ENCODE measurements around the gene TLE4. TPM values are rescaled to one million over a fixed set of nuclear protein-coding genes. Genes with fewer than 3 reads are reported as not detected.

Gene TLE4
- total and polyA plus RNA-seq, 2 of the 13 experiments (the other 11 are each of a cell fraction or from before 2014, with no cell fraction given) = 2.0 to 2.3 TPM

DNA sequence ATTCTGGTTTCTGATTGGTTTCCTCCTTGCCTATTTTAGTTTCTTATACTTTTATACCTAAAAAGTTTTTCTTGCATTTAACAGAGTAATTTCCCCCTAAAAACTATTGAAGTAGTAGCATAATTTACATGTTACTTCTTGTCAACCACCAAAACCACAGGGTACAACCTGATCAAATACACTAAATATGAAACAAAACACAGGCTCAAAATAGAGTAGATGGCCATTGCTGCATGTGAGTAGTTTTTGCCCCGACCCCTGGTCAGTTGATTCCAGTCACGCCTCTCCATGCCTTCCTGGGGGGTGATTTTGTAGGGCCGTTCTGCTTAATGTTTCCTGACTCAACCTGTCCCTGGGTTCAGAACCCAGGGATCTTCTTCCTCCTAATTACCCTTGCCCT lies 101.8 kb downstream of the TLE4 start (continued):
- TF ChIP-seq, protein P1, sequence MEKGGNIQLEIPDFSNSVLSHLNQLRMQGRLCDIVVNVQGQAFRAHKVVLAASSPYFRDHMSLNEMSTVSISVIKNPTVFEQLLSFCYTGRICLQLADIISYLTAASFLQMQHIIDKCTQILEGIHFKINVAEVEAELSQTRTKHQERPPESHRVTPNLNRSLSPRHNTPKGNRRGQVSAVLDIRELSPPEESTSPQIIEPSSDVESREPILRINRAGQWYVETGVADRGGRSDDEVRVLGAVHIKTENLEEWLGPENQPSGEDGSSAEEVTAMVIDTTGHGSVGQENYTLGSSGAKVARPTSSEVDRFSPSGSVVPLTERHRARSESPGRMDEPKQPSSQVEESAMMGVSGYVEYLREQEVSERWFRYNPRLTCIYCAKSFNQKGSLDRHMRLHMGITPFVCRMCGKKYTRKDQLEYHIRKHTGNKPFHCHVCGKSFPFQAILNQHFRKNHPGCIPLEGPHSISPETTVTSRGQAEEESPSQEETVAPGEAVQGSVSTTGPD (CRISPR knock-in tag; IDR thresholded peaks at IDR 0.05) = no peak
- TF ChIP-seq RBAK (CRISPR knock-in tag; IDR thresholded peaks at IDR 0.05) (no peak), ZNF235 (CRISPR knock-in tag; IDR thresholded peaks at IDR 0.05; ENCODE audit: borderline replicate concordance) (no peak), ZNF256 (CRISPR knock-in tag; conservative IDR thresholded peaks at IDR 0.05) (no peak), HDAC6 (IDR thresholded peaks at IDR 0.05; ENCODE audit: low read depth, low read length) (no peak), RORA (CRISPR knock-in tag; IDR thresholded peaks at IDR 0.05) (no peak), ZNF343 (CRISPR knock-in tag; IDR thresholded peaks at IDR 0.05) (no peak), MED13 (CRISPR knock-in tag; IDR thresholded peaks at IDR 0.05) (no peak)
- TF ChIP-seq, protein P2, sequence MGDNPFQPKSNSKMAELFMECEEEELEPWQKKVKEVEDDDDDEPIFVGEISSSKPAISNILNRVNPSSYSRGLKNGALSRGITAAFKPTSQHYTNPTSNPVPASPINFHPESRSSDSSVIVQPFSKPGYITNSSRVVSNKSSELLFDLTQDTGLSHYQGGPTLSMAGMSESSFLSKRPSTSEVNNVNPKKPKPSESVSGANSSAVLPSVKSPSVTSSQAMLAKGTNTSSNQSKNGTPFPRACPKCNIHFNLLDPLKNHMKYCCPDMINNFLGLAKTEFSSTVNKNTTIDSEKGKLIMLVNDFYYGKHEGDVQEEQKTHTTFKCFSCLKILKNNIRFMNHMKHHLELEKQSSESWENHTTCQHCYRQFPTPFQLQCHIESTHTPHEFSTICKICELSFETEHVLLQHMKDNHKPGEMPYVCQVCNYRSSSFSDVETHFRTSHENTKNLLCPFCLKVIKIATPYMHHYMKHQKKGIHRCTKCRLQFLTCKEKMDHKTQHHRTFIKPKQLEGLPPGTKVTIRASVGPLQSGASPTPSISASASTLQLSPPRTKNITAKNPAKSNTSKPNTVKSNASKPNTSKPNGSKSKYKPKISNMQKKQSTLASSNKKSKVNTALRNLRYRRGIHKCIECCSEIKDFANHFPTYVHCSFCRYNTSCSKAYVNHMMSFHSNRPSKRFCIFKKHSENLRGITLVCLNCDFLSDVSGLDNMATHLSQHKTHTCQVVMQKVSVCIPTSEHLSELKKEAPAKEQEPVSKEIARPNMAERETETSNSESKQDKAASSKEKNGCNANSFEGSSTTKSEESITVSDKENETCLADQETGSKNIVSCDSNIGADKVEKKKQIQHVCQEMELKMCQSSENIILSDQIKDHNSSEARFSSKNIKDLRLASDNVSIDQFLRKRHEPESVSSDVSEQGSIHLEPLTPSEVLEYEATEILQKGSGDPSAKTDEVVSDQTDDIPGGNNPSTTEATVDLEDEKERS (CRISPR knock-in tag; IDR thresholded peaks at IDR 0.05) = no peak
- TF ChIP-seq, protein P3, sequence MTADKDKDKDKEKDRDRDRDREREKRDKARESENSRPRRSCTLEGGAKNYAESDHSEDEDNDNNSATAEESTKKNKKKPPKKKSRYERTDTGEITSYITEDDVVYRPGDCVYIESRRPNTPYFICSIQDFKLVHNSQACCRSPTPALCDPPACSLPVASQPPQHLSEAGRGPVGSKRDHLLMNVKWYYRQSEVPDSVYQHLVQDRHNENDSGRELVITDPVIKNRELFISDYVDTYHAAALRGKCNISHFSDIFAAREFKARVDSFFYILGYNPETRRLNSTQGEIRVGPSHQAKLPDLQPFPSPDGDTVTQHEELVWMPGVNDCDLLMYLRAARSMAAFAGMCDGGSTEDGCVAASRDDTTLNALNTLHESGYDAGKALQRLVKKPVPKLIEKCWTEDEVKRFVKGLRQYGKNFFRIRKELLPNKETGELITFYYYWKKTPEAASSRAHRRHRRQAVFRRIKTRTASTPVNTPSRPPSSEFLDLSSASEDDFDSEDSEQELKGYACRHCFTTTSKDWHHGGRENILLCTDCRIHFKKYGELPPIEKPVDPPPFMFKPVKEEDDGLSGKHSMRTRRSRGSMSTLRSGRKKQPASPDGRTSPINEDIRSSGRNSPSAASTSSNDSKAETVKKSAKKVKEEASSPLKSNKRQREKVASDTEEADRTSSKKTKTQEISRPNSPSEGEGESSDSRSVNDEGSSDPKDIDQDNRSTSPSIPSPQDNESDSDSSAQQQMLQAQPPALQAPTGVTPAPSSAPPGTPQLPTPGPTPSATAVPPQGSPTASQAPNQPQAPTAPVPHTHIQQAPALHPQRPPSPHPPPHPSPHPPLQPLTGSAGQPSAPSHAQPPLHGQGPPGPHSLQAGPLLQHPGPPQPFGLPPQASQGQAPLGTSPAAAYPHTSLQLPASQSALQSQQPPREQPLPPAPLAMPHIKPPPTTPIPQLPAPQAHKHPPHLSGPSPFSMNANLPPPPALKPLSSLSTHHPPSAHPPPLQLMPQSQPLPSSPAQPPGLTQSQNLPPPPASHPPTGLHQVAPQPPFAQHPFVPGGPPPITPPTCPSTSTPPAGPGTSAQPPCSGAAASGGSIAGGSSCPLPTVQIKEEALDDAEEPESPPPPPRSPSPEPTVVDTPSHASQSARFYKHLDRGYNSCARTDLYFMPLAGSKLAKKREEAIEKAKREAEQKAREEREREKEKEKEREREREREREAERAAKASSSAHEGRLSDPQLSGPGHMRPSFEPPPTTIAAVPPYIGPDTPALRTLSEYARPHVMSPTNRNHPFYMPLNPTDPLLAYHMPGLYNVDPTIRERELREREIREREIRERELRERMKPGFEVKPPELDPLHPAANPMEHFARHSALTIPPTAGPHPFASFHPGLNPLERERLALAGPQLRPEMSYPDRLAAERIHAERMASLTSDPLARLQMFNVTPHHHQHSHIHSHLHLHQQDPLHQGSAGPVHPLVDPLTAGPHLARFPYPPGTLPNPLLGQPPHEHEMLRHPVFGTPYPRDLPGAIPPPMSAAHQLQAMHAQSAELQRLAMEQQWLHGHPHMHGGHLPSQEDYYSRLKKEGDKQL (CRISPR knock-in tag; IDR thresholded peaks at IDR 0.05; ENCODE audit: low read depth) = no peak

All from HepG2 (cell line).